Endothelial cell of umbilical vein (primary cell): ENCODE data around the gene RET. TPM values are rescaled to one million over a fixed set of nuclear protein-coding genes. Genes with fewer than 3 reads are reported as not detected.

ENCODE experiments used
- BruUV-seq: library from RNA; stranded (reverse); fragments of 400-500 nt; replicated peaks from 2 replicates; lab custom pipeline; 2021; lab: Mats Ljungman, UMichigan
- CTCF ChIA-PET: fragments of 300-600, 350-600 bp; sonication (Branson Sonifier 250); formaldehyde crosslinking; loops from one replicate; lab custom pipeline; 2021; ENCODE audit warnings: antibody characterized with exemption, inconsistent platforms; lab: Charles Lee
- POLR2A ChIA-PET: fragments of 300-600, 350-600 bp; sonication (Branson Sonifier 250); formaldehyde crosslinking; loops from one replicate; lab custom pipeline; 2021; ENCODE audit warnings: antibody characterized with exemption, inconsistent platforms; lab: Charles Lee
- DNase-seq: peaks from one replicate; pipeline ENCODE4 v3.0.0-alpha.2; 2011; ENCODE audit warnings: low read depth, low spot score
- FAIRE-seq: peaks from 2 replicates; lab custom pipeline; 2011; peaks lifted over from hg19 to GRCh38; lab: Jason Lieb, UNC
- H2AFZ ChIP-seq: 2 replicates; pipeline ENCODE4 v1.6.0; 2012; ENCODE audit warnings: low read depth, low read length, control low read depth, inconsistent platforms
- H3K27ac ChIP-seq: 2 replicates; pipeline ENCODE4 v1.5.1; 2011; ENCODE audit warnings: low read depth, mild to moderate bottlenecking, control low read depth, low read length, moderate library complexity; ENCODE audit not compliant: insufficient read depth
- H3K27me3 ChIP-seq, 2 experiments: 2 replicates each; pipeline versions ENCODE4 v1.6.0 to v1.6.1; 2011; ENCODE audit warnings: low read length in 2 of 2, mixed read lengths in 1 of 2; ENCODE audit not compliant: control insufficient read depth in 2 of 2, insufficient read depth in 2 of 2
- H3K36me3 ChIP-seq, 2 experiments: 2 replicates in 1 of 2; 3 replicates in 1 of 2; pipeline ENCODE4 v1.5.1; 2011; ENCODE audit warnings: low read length in 2 of 2, mild to moderate bottlenecking in 1 of 2, moderate library complexity in 1 of 2; ENCODE audit not compliant: control insufficient read depth in 2 of 2, insufficient read depth in 2 of 2; ENCODE audit errors: extremely low read depth in 1 of 2
- H3K4me1 ChIP-seq: 3 replicates; pipeline ENCODE4 v1.5.1; 2011; ENCODE audit warnings: mild to moderate bottlenecking, low read length; ENCODE audit not compliant: control insufficient read depth, insufficient read depth; ENCODE audit errors: extremely low read depth
- H3K4me2 ChIP-seq: 2 replicates; pipeline ENCODE4 v1.6.1; 2011; ENCODE audit warnings: low read length, control low read depth, mixed read lengths; ENCODE audit not compliant: insufficient read depth
- H3K4me3 ChIP-seq, 3 experiments: fragments of 200-600 bp in 1 of 3; sonication (generic), shearing (Covaris generic) in 1 of 3; replicated peaks in 1 of 3; 2 replicates each; pipeline ENCODE4 v1.5.1; 2011 to 2016; ENCODE audit warnings: control low read depth in 3 of 3, low read length in 3 of 3, mild to moderate bottlenecking in 2 of 3, inconsistent platforms in 1 of 3, low read depth in 1 of 3, moderate library complexity in 1 of 3; ENCODE audit not compliant: insufficient read depth in 1 of 3
- H3K79me2 ChIP-seq: 2 replicates; pipeline ENCODE4 v1.6.0; 2012; ENCODE audit warnings: low read length, inconsistent platforms; ENCODE audit not compliant: control insufficient read depth, insufficient read depth
- H3K9ac ChIP-seq: replicated peaks from 2 replicates; pipeline ENCODE3; 2011; ENCODE audit warnings: low read length, control low read depth; ENCODE audit not compliant: insufficient read depth; ENCODE audit errors: extremely low read depth
- H3K9me1 ChIP-seq: replicated peaks from 3 replicates; pipeline ENCODE4 v1.6.0; 2011; ENCODE audit warnings: mild to moderate bottlenecking, low read length; ENCODE audit not compliant: control insufficient read depth, insufficient read depth; ENCODE audit errors: extremely low read depth
- H3K9me3 ChIP-seq: replicated peaks from 2 replicates; pipeline ENCODE4 v1.5.1; 2012; ENCODE audit warnings: low read length, inconsistent platforms; ENCODE audit not compliant: control insufficient read depth, insufficient read depth
- H4K20me1 ChIP-seq: replicated peaks from 2 replicates; pipeline ENCODE3; 2011; ENCODE audit warnings: mild to moderate bottlenecking, low read length; ENCODE audit not compliant: control insufficient read depth, insufficient read depth; ENCODE audit errors: extremely low read depth
- EZH2 ChIP-seq: IDR thresholded peaks from 2 replicates; pipeline ENCODE4 v1.6.1; 2012; ENCODE audit warnings: borderline replicate concordance, low read depth, mild to moderate bottlenecking, moderate library complexity, low read length, inconsistent platforms; ENCODE audit not compliant: severe bottlenecking
- FOS ChIP-seq: IDR thresholded peaks from 2 replicates; pipeline ENCODE4 v1.6.1; 2011; ENCODE audit warnings: mild to moderate bottlenecking, low read length, moderate library complexity, borderline replicate concordance; ENCODE audit not compliant: insufficient read depth
- GATA2 ChIP-seq: IDR thresholded peaks from 2 replicates; pipeline ENCODE4 v1.7.0; 2011; ENCODE audit warnings: low read depth, mild to moderate bottlenecking, moderate library complexity, mixed read lengths, low read length; ENCODE audit not compliant: insufficient read length, insufficient read depth
- JUN ChIP-seq: IDR thresholded peaks from 2 replicates; pipeline ENCODE4 v1.6.1; 2011; ENCODE audit warnings: borderline replicate concordance, low read depth; ENCODE audit not compliant: insufficient read length, insufficient read depth
- MAX ChIP-seq: IDR thresholded peaks from 2 replicates; pipeline ENCODE4 v1.6.1; 2011; ENCODE audit not compliant: insufficient read depth, insufficient read length
- MYC ChIP-seq: IDR thresholded peaks from one replicate; pipeline ENCODE4 v1.6.1; 2011; ENCODE audit warnings: mild to moderate bottlenecking, low read depth, low read length
- POLR2A ChIP-seq: IDR thresholded peaks from 2 replicates; pipeline ENCODE4 v1.6.1; 2012; ENCODE audit warnings: low read depth, mild to moderate bottlenecking, control low read depth, low read length
- POLR2AphosphoS5 ChIP-seq: IDR thresholded peaks from 2 replicates; pipeline ENCODE4 v1.6.1; 2012; ENCODE audit warnings: low read depth, mild to moderate bottlenecking, control low read depth, low read length, moderate library complexity; ENCODE audit not compliant: insufficient read depth
- dilution Hi-C: fragments of 300-500 bp; cut with MboI; formaldehyde crosslinking; loops from one replicate; pipeline ENCODE4 v1.15.0; 2019; ENCODE audit warnings: low sequenced_read_pairs; ENCODE audit not compliant: extremely low pct_ligation_motif_present
- intact Hi-C: fragments of 100-400 bp; cut with micrococcal nuclease; formaldehyde crosslinking; loops from one replicate; pipeline ENCODE4 v1.10.0; 2022
- polyA plus RNA-seq, 4 experiments: library from polyadenylated mRNA; depleted of rRNA in 3 of 4; stranded (reverse) in 3 of 4; unstranded in 1 of 4; fragments of >200 nt; gene quantifications; 2 replicates each; pipeline versions ENCODE4 v1.2.1 to v1.2.3, GENCODE V29; 2011 to 2012; ENCODE audit warnings: missing spikeins in 1 of 4
- total RNA-seq: library from RNA; stranded (reverse); gene quantifications from 2 replicates; pipeline ENCODE4 v1.2.3, GENCODE V29; 2021
- TF ChIP-seq, protein P1 (sequence below), 2 donors: IDR thresholded peaks; 1 replicate in 1 of 2; 2 replicates in 1 of 2; pipeline ENCODE4 v1.5.1; 2011; ENCODE audit warnings: low read length in 2 of 2, mild to moderate bottlenecking in 2 of 2, moderate library complexity in 2 of 2, control low read depth in 1 of 2, inconsistent platforms in 1 of 2, low read depth in 1 of 2; ENCODE audit not compliant: insufficient read depth in 1 of 2; ENCODE audit errors: extremely low read depth in 1 of 2

The RET gene
- total and polyA plus RNA-seq, 2 donors (not counting 3 experiments of a cell fraction or from before 2014, with no cell fraction given), result 0.04 to 0.22 TPM

DNA sequence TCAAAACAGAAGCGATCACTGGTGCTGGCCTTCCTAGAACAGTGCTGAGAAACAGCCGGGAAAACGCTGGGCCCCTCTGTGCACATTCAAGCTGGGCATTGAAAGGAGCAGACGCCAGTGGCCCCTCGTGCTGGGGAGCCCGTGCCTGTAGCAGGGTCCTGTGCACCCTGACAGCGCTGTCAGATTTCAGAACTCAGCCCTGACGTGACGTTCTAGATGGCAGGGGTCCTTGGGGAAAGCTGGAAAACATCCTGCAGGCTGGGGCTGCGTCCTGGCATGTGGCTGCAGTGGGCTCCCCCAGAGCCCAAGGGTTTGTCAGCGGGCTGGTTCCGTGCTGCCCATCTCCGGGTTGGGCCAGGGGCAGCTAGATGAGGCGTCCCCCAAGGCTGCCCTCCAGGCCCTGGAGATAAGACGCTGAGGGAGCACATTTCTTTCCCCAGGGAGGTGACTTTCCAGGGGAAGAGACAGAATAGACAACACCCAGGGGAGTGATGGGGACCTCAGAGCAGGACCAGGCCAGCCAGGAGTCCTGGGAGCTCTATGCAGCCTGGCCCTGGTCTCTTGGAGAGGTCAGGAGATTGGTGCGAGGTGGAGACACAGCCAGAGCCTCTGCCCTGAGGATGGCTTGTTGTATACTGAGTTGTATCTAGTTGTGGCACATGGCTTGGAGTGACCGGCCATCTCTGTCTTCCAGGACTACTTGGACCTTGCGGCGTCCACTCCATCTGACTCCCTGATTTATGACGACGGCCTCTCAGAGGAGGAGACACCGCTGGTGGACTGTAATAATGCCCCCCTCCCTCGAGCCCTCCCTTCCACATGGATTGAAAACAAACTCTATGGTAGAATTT lies 49.2 kb downstream of the RET start:
- no peak overlapping the region for H3K27ac ChIP-seq
- FAIRE-seq (no peak), DNase-seq (no peak)
- no peak overlapping the region for H3K9ac ChIP-seq
- H3K9me3 ChIP-seq, result no peaks in the 10 kb centered on the region
- no peak for TF ChIP-seq POLR2AphosphoS5
- no peak for TF ChIP-seq MYC
- no peak for TF ChIP-seq JUN
- TF ChIP-seq FOS, result no peak
- TF ChIP-seq, protein P1, sequence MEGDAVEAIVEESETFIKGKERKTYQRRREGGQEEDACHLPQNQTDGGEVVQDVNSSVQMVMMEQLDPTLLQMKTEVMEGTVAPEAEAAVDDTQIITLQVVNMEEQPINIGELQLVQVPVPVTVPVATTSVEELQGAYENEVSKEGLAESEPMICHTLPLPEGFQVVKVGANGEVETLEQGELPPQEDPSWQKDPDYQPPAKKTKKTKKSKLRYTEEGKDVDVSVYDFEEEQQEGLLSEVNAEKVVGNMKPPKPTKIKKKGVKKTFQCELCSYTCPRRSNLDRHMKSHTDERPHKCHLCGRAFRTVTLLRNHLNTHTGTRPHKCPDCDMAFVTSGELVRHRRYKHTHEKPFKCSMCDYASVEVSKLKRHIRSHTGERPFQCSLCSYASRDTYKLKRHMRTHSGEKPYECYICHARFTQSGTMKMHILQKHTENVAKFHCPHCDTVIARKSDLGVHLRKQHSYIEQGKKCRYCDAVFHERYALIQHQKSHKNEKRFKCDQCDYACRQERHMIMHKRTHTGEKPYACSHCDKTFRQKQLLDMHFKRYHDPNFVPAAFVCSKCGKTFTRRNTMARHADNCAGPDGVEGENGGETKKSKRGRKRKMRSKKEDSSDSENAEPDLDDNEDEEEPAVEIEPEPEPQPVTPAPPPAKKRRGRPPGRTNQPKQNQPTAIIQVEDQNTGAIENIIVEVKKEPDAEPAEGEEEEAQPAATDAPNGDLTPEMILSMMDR (IDR thresholded peaks at IDR 0.05; ENCODE audit: extremely low read depth in 1 of 2, insufficient read depth in 1 of 2, low read depth in 1 of 2, low read length in 2 of 2), result no peak
- TF ChIP-seq GATA2, result no peak
- no peak for TF ChIP-seq POLR2A
- TF ChIP-seq EZH2, result no peak
- no peak for TF ChIP-seq MAX
- peaks cover 6% of the 10 kb centered on the region for H3K4me1 ChIP-seq
- POLR2A ChIA-PET, result no interaction called here
- no peak overlapping the region for H3K4me3 ChIP-seq
- BruUV-seq, result no TSS peak
- intact Hi-C loops, result no loop called here
- H2AFZ ChIP-seq, result no peak overlapping the region
- CTCF ChIA-PET, result no interaction called here
- H4K20me1 ChIP-seq, result no peaks in the 10 kb centered on the region
- H3K79me2 ChIP-seq, result no peaks in the 10 kb centered on the region
- no peaks in the 10 kb centered on the region for H3K36me3 ChIP-seq
- dilution Hi-C loops, result no loop called here
- H3K4me2 ChIP-seq, result no peak overlapping the region
- no peaks in the 10 kb centered on the region for H3K9me1 ChIP-seq
- peaks cover 2 to 3% of the 10 kb centered on the region in 2 experiments for H3K27me3 ChIP-seq
